ENCODE measurements around the gene TTLL11.
"Not testable (repeated sequence)": the region's sequence is repeated elsewhere in the genome, so short reads cannot be mapped to it uniquely, and the experiment has no call there.

The TTLL11 gene

GRCh38 chr9:122040561-122041242 lies 52.4 kb downstream of the TTLL11 start:
- DNase-seq = no peak

DNA sequence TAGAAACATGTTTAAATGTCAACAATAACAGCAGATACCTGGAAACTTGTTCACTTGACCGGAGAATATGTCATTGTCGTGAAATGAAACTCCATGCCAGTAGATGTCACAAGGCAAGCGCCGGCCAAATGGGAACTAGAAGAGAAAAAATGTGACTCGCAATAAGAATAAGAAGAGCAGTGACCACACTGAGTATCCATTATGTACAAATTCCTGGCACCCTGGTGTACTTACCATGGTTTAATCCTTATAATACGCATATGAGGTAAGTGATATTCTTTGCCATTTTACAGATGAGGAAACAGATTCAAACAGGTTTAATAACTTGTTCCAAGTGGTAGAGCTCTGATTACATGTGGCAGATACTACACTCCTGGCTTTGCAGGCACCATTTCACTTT lies 53.9 kb downstream of the TTLL11 start:
- DNase-seq = no peak

DNA sequence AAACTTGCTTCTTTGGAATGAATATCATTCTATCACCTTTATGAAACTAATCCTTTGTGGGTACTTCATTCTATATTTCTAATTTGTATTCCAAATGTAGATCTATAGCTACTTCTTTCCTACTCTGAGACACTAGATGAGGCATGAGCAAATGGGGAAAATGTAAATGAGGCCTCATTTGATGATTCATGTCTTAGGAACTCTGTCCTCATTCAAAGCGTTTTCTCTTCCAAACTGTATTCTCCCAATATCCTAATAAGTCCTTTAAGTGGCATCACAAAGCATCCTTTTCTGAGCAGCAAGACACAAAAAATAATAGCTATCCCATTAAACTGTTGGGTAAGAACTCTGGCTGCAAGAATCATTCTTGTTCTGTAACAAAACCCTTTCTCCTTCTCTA lies 56.1 kb downstream of the TTLL11 start:
- DNase-seq = no peak

DNA sequence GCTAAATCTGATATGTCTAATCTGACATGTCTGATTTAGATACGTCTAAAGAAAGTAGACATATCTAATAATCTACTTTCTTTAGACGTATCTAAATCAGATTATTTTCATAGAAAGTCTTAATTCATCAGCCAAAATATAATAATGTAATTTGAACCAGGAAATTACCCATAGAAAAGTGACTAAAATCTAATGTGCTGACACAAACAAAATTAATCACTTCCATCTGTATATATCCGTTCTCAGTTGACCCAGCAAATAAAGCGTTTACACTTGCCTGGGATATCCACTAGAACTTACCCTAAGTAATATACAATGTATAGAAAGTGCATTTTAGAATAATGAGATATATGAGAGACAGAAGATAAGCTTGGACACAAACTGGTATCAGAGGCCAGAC lies 56.7 kb downstream of the TTLL11 start:
- DNase-seq = no peak

GRCh38 chr9:122033775-122034373 lies 59.2 kb downstream of the TTLL11 start:
- DNase-seq = no peak

GRCh38 chr9:122032346-122032745 lies 60.8 kb downstream of the TTLL11 start:
- DNase-seq = no peak

DNA sequence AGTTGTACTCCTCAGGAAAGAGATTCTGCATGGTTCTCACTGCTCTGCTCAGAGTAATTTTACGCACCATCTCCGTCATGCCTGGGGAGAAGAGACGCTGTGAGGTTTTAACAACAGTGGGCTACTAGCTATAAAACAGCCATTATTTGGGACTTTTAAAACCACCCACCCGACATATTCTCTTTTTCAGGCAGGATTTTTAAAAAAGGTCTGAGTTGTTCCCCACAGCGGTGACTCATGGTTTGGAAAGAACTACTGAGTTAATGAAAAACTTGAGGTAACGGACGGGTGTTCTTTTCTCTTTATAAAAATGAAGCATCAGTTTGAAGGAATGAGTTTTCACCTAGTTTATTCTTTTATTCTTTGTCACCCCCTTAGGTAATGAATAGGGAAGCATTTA lies 61.3 kb downstream of the TTLL11 start:
- no peak for DNase-seq

DNA sequence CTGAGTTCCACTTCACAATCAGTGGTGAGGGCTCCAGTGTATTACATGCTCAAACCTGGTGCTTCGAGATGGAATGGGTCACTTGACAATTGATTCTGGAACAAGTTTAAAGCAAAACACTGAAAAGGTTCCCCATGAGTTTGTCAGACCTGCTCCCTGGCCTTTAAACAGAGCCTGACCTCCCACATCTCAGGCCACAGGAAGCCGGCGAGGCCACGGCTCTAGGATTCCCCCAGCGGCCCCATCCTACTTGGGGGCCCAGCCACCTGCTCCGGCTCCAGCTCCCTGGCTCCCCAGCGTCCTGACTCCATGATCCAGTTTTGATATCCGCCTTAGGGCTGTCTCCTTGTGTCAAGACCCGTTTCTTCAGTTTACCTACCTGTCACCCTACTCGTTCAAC lies 62.0 kb downstream of the TTLL11 start:
- no peak for DNase-seq

DNA sequence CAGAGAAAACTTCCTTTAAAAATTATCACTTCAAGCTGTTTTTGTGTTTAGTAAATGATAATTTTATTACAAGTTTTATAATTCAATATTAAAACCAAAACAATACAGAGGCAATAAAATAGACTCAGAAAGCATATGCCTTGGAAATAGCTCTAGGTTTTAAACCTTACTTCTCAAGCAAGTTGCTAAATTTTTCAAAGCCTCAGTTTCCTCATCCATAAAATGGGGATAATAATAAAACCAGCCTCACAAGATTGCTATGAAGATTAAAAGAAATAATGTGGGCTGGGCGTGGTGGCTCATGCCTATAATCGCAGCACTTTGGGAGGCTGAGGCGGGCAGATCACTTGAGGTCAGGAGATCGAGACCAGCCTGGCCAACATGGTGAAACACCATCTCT lies 62.8 kb downstream of the TTLL11 start:
- no peak for DNase-seq

GRCh38 chr9:122029898-122030297 lies 63.2 kb downstream of the TTLL11 start:
- DNase-seq = no peak

DNA sequence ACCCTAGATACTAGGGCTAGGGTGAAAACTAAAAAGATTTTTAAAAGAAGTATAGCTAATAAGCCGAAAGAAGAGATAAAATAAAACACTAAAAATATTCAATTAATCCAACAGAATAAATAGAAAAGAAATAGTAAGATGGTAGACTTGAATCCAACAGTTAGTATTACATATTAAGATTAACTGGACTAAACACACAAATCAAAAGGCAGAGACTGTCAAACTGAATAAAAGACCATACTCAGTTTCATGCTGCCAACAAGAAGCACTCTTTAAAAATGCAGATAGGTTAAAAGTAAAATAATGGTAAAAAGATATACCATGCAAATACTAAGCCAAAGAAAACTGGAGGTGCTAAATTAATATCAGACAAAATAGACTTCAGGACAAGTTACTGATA lies 65.0 kb downstream of the TTLL11 start:
- no peak for DNase-seq

GRCh38 chr9:122020398-122020797 lies 72.7 kb downstream of the TTLL11 start:
- DNase-seq = no peak

- DNase-seq = no peak
Measured at GRCh38 chr9:122016744-122017143, 76.4 kb downstream of the TTLL11 start.

DNA sequence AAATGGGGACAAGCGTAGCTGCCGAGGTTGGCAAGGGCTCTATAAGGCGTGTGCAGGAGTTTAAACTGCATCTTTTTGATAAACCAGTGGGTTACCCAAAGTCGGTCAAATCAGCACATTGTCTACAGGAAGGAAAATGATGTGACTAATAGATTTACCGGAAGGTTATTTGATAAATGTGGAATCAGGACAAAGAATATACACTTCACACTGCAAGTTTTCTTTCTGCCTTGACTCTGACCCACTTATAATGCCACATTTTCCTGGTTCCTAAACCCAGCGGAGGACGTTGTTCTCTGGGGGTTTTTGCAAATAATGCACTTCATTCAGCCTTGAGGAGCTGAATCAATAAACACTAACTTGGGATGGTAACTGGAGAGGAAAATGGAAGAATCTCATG lies 76.8 kb downstream of the TTLL11 start:
- no peak for DNase-seq

DNA sequence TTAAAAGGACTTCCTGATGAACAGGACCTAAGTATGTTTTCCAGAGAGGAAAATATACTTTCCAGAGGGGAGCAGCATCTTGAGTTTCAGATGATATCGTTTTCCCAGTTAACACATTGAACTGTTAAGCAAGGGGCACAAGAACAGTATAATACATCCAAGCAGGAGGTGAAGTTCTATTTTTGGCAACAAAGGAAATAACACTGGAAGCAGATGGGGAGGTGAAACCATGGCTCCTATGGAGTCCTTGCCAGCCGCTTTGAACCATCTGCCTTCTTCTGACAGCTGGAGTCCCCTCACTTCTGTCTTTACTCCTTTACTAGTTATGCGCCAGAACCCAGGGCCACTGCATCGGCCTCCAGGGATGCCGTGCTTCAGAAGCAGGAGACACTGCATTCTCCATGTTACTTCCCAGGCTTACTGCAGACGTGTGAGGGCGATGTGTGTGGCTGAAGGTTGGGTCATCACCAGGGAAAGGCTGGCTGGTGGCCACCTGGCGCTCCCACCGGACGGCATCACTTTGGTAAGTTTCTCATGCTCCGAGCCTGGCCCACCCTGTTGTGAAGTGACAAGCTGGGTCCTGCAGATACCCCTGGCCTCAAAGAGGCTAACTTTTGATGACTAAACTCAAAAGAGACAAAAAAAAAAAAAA lies 77.8 kb downstream of the TTLL11 start:
- DNase-seq = no peak

GRCh38 chr9:122011818-122012498 lies 81.2 kb downstream of the TTLL11 start:
- no peak for DNase-seq

DNA sequence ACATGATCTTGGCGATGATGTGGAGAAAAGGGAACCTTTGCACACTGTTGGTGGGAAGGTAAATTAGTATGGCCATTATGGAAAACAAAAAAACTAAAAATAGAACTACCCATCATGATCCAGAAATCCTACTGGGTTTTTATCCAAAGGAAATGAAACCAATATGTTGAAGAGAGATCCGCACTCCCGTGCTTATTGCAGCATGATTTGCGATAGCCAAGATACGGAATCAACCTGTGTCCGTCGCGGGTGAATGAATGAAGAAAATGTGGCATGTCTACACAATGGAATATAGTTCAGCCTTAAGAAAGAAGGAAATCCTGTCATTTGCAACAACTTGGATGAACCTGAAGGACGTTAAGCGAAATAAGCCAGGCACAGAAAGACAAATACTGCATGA lies 84.5 kb downstream of the TTLL11 start:
- DNase-seq = no peak

DNA sequence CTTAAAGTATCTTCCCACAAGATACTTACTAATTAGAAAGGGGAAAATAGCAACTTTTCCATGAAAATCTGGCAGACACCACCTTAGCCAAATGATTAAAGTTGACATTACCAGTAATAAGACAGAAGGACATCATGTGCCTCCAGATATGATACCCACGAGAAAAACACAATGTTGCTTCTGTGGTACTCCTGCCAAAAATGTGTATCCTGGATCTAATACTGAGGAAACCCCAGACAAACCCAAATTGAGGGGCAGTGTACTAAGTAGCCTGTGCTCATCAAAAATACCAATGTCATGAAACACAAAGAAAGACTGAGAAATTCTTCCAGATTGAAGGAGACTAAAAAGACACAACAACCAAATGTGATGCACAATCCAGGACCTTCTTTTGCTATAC lies 85.3 kb downstream of the TTLL11 start:
- DNase-seq = no peak

- no peak for DNase-seq
Measured at GRCh38 chr9:122005597-122005996, 87.5 kb downstream of the TTLL11 start.

DNA sequence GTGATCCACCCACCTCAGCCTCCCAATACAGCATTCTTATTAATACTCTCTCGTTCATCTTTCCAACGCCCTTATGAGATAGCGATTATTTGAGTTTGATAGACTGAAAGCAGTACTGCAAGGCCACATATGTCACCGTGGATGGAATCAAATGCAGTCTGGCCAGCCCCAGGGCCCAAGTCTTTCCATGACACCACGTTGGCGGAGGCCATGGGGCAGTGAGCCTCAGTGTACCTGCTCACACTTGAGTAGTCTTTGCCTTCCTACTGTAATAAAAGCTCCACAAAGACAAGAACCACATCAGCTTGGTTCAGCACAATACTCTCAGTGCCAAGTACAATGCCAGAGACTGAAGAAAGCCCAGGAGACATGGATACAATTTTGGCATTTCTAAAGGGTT lies 88.5 kb downstream of the TTLL11 start:
- no peak for DNase-seq

- DNase-seq = no peak
Measured at GRCh38 chr9:122001491-122002201, 91.5 kb downstream of the TTLL11 start.

DNA sequence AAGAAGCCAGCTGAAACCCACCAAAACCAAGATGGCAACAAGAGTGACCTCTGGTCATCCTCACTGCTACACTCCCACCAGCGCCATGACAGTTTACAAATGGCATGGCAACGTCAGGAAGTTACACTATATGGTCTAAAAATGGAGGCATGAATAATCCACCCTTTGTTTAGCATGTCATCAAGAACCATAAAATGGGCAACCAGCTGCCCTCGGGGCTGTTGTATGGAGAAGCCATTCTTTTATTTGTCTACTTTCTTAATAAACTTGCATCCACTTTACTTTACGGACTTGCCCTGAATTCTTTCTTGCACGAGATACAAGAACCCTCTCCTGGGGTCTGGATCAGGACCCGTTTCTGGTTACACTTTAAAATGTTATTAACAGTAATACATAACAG lies 92.6 kb downstream of the TTLL11 start:
- not testable (repeated sequence) for DNase-seq

GRCh38 chr9:121999556-121999955 lies 93.6 kb downstream of the TTLL11 start:
- no peak for DNase-seq
